ENCODE results near the gene PHF1. TPM values are rescaled to one million over a fixed set of nuclear protein-coding genes. Genes with fewer than 3 reads are reported as not detected.

Gene PHF1
- total and polyA plus RNA-seq, 2 of the 13 experiments (the other 11 are each of a cell fraction or from before 2014, with no cell fraction given): 25.4 to 61.9 TPM

Small RNAs within 50 kb of the gene (microRNA-seq; reads per million reads assigned to microRNA genes)
- not detected for gene MIR5004

Small RNAs within 50 kb of the gene (small RNA-seq; reads per million reads assigned to genes)
- gene RPL35AP4 (ENCODE audit: insufficient read depth in 2 of 3, insufficient read length in 3 of 3, low read depth in 2 of 3, low replicate concordance in 1 of 3) (0 reads per million in 3 experiments), gene ZBTB9 (ENCODE audit: insufficient read depth in 2 of 3, insufficient read length in 3 of 3, low read depth in 2 of 3, low replicate concordance in 1 of 3) (0 reads per million in 3 experiments)

Other genes starting within 250 kb of the PHF1 start
- 0.29 and 0.55 TPM in 2 replicates for gene COL11A2, start 218.5 kb upstream of the PHF1 start, total RNA-seq (2016; rRNA removed; fragmentation: Illumina TruSeq; extraction: Trizol)
- gene COL11A2, start 218.5 kb upstream of the PHF1 start, polyA plus RNA-seq (2011; rRNA removed): 0.55 and 0.73 TPM in 2 replicates
- 21.2 and 26.7 TPM in 2 replicates for gene RXRB, start 210.3 kb upstream of the PHF1 start, total RNA-seq (2016; rRNA removed; fragmentation: Illumina TruSeq; extraction: Trizol)
- gene RXRB, start 210.3 kb upstream of the PHF1 start, polyA plus RNA-seq (2011; rRNA removed): 55.7 and 62.8 TPM in 2 replicates
- gene SLC39A7, start 210.1 kb upstream of the PHF1 start, total RNA-seq (2016; rRNA removed; fragmentation: Illumina TruSeq; extraction: Trizol): 127 and 229 TPM in 2 replicates
- gene SLC39A7, start 210.1 kb upstream of the PHF1 start, polyA plus RNA-seq (2011; rRNA removed): 142 and 181 TPM in 2 replicates
- 12.6 and 13.5 TPM in 2 replicates for gene HSD17B8, start 206.4 kb upstream of the PHF1 start, total RNA-seq (2016; rRNA removed; fragmentation: Illumina TruSeq; extraction: Trizol)
- 20.1 and 21.6 TPM in 2 replicates for gene HSD17B8, start 206.4 kb upstream of the PHF1 start, polyA plus RNA-seq (2011; rRNA removed)
- gene RING1, start 202.5 kb upstream of the PHF1 start, total RNA-seq (2016; rRNA removed; fragmentation: Illumina TruSeq; extraction: Trizol): 19.8 and 23.9 TPM in 2 replicates
- 33.6 and 42.9 TPM in 2 replicates for gene RING1, start 202.5 kb upstream of the PHF1 start, polyA plus RNA-seq (2011; rRNA removed)
- gene VPS52, start 139.1 kb upstream of the PHF1 start, total RNA-seq (2016; rRNA removed; fragmentation: Illumina TruSeq; extraction: Trizol): 40.2 and 48.9 TPM in 2 replicates
- 85.5 and 87.0 TPM in 2 replicates for gene VPS52, start 139.1 kb upstream of the PHF1 start, polyA plus RNA-seq (2011; rRNA removed)
- gene RPS18, start 138.9 kb upstream of the PHF1 start, total RNA-seq (2016; rRNA removed; fragmentation: Illumina TruSeq; extraction: Trizol): 3,896 and 4,448 TPM in 2 replicates
- gene RPS18, start 138.9 kb upstream of the PHF1 start, polyA plus RNA-seq (2011; rRNA removed): 5,415 and 5,806 TPM in 2 replicates
- 0.27 TPM in 1 of 2 replicates, not detected in the other for gene B3GALT4, start 133.9 kb upstream of the PHF1 start, total RNA-seq (2016; rRNA removed; fragmentation: Illumina TruSeq; extraction: Trizol)
- 0.04 TPM in 1 of 2 replicates, not detected in the other for gene B3GALT4, start 133.9 kb upstream of the PHF1 start, polyA plus RNA-seq (2011; rRNA removed)
- 99.9 and 105 TPM in 2 replicates for gene WDR46, start 121.8 kb upstream of the PHF1 start, total RNA-seq (2016; rRNA removed; fragmentation: Illumina TruSeq; extraction: Trizol)
- 47.4 and 54.6 TPM in 2 replicates for gene WDR46, start 121.8 kb upstream of the PHF1 start, polyA plus RNA-seq (2011; rRNA removed)
- 87.0 and 118 TPM in 2 replicates for gene PFDN6, start 121.4 kb upstream of the PHF1 start, total RNA-seq (2016; rRNA removed; fragmentation: Illumina TruSeq; extraction: Trizol)
- 75.5 and 92.2 TPM in 2 replicates for gene PFDN6, start 121.4 kb upstream of the PHF1 start, polyA plus RNA-seq (2011; rRNA removed)
- gene RGL2, start 112.1 kb upstream of the PHF1 start, total RNA-seq (2016; rRNA removed; fragmentation: Illumina TruSeq; extraction: Trizol): 16.5 and 22.9 TPM in 2 replicates
- 47.4 and 55.8 TPM in 2 replicates for gene RGL2, start 112.1 kb upstream of the PHF1 start, polyA plus RNA-seq (2011; rRNA removed)
- gene TAPBP, start 96.9 kb upstream of the PHF1 start, total RNA-seq (2016; rRNA removed; fragmentation: Illumina TruSeq; extraction: Trizol): 16.4 and 32.3 TPM in 2 replicates
- gene TAPBP, start 96.9 kb upstream of the PHF1 start, polyA plus RNA-seq (2011; rRNA removed): 27.4 and 34.1 TPM in 2 replicates
- gene ZBTB22, start 93.3 kb upstream of the PHF1 start, total RNA-seq (2016; rRNA removed; fragmentation: Illumina TruSeq; extraction: Trizol): 6.6 and 8.0 TPM in 2 replicates
- 10.6 and 13.4 TPM in 2 replicates for gene ZBTB22, start 93.3 kb upstream of the PHF1 start, polyA plus RNA-seq (2011; rRNA removed)
- gene DAXX, start 88.1 kb upstream of the PHF1 start, total RNA-seq (2016; rRNA removed; fragmentation: Illumina TruSeq; extraction: Trizol): 48.9 and 49.4 TPM in 2 replicates
- 21.5 and 21.8 TPM in 2 replicates for gene DAXX, start 88.1 kb upstream of the PHF1 start, polyA plus RNA-seq (2011; rRNA removed)
- 45.5 and 47.6 TPM in 2 replicates for gene KIFC1, start 19.2 kb upstream of the PHF1 start, total RNA-seq (2016; rRNA removed; fragmentation: Illumina TruSeq; extraction: Trizol)
- gene KIFC1, start 19.2 kb upstream of the PHF1 start, polyA plus RNA-seq (2011; rRNA removed): 20.4 and 25.0 TPM in 2 replicates
- gene CUTA, start 7.1 kb downstream of the PHF1 start, total RNA-seq (2016; rRNA removed; fragmentation: Illumina TruSeq; extraction: Trizol): 106 and 180 TPM in 2 replicates
- 169 and 170 TPM in 2 replicates for gene CUTA, start 7.1 kb downstream of the PHF1 start, polyA plus RNA-seq (2011; rRNA removed)
- 0.41 and 0.75 TPM in 2 replicates for gene SYNGAP1, start 9.1 kb downstream of the PHF1 start, total RNA-seq (2016; rRNA removed; fragmentation: Illumina TruSeq; extraction: Trizol)
- 1.1 and 1.9 TPM in 2 replicates for gene SYNGAP1, start 9.1 kb downstream of the PHF1 start, polyA plus RNA-seq (2011; rRNA removed)
- 9.2 and 11.5 TPM in 2 replicates for gene ZBTB9, start 43.6 kb downstream of the PHF1 start, total RNA-seq (2016; rRNA removed; fragmentation: Illumina TruSeq; extraction: Trizol)
- 5.3 and 7.1 TPM in 2 replicates for gene ZBTB9, start 43.6 kb downstream of the PHF1 start, polyA plus RNA-seq (2011; rRNA removed)
- gene BAK1, start 169.3 kb downstream of the PHF1 start, total RNA-seq (2016; rRNA removed; fragmentation: Illumina TruSeq; extraction: Trizol): 23.8 and 25.9 TPM in 2 replicates
- 15.0 and 22.2 TPM in 2 replicates for gene BAK1, start 169.3 kb downstream of the PHF1 start, polyA plus RNA-seq (2011; rRNA removed)
- gene ITPR3, start 210.3 kb downstream of the PHF1 start, total RNA-seq (2016; rRNA removed; fragmentation: Illumina TruSeq; extraction: Trizol): 3.4 and 3.8 TPM in 2 replicates
- 21.4 and 27.4 TPM in 2 replicates for gene ITPR3, start 210.3 kb downstream of the PHF1 start, polyA plus RNA-seq (2011; rRNA removed)